AG04450 (cell line): ENCODE results near the gene SKA2. TPM values are rescaled to one million over a fixed set of nuclear protein-coding genes. Genes with fewer than 3 reads are reported as not detected.

Experiments
- CTCF ChIA-PET: fragments of 300-600, 350-600 bp; formaldehyde crosslinking; extraction: SDS; loops from one replicate; lab custom pipeline; 2022; ENCODE audit warnings: antibody characterized with exemption, inconsistent platforms; lab: Charles Lee
- POLR2A ChIA-PET: fragments of 350-600 bp; formaldehyde crosslinking; extraction: SDS; loops from one replicate; lab custom pipeline; 2021; ENCODE audit warnings: antibody characterized with exemption, inconsistent platforms; lab: Yijun Ruan, JAX
- DNase-seq: peaks from one replicate; pipeline ENCODE4 v3.0.0-alpha.2; 2011; ENCODE audit warnings: low read depth, low spot score
- H3K27ac ChIP-seq: one replicate; pipeline ENCODE4 v1.5.1; 2012; ENCODE audit warnings: low read depth, low read length, control low read depth
- H3K27me3 ChIP-seq: one replicate; pipeline ENCODE4 v1.6.0; 2012; ENCODE audit warnings: low read length; ENCODE audit not compliant: control insufficient read depth, insufficient read depth
- H3K4me3 ChIP-seq: 2 replicates; pipeline ENCODE4 v1.5.1; 2011; ENCODE audit warnings: mild to moderate bottlenecking, low read depth, low read length, control low read depth
- H3K9me3 ChIP-seq: 2 replicates; pipeline ENCODE4 v1.5.1; 2012; ENCODE audit warnings: low read length; ENCODE audit not compliant: control insufficient read depth, insufficient read depth
- polyA plus RNA-seq: library from polyadenylated mRNA; depleted of rRNA; stranded (reverse); fragments of >200 nt; gene quantifications from 2 replicates; pipeline ENCODE4 v1.2.3, GENCODE V29; 2011
- TF ChIP-seq, protein P1 (sequence below): IDR thresholded peaks from 2 replicates; pipeline ENCODE4 v1.5.1; 2011; ENCODE audit warnings: low read depth, low read length, control low read depth, inconsistent platforms

Gene SKA2
- polyA plus RNA-seq, 1 experiment = 45.4 TPM

DNA sequence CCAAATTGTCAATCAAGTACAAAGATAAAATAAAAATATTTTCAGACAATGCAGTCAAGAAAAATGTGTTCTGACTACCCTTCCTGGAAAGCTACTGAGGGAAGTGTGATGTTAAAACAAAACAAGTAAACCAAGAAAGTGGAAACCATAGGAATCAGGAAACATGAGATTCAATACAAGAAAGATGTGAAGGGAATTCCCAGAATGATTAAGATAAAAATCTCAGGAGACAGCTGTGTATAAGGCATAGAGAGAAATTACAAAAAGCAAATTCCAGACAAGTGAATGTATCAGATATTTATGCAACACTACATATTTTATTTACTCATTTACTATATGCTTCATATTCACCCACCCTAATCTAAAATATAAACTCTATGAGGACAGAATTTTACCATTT is 80.5 kb downstream of the SKA2 start:
- CTCF ChIA-PET = interaction anchor here (0.6 kb wide), 1 partner anchor 26 kb away, joined by 5 read pairs; no protein-coding TSS in a partner anchor
- TF ChIP-seq, protein P1, sequence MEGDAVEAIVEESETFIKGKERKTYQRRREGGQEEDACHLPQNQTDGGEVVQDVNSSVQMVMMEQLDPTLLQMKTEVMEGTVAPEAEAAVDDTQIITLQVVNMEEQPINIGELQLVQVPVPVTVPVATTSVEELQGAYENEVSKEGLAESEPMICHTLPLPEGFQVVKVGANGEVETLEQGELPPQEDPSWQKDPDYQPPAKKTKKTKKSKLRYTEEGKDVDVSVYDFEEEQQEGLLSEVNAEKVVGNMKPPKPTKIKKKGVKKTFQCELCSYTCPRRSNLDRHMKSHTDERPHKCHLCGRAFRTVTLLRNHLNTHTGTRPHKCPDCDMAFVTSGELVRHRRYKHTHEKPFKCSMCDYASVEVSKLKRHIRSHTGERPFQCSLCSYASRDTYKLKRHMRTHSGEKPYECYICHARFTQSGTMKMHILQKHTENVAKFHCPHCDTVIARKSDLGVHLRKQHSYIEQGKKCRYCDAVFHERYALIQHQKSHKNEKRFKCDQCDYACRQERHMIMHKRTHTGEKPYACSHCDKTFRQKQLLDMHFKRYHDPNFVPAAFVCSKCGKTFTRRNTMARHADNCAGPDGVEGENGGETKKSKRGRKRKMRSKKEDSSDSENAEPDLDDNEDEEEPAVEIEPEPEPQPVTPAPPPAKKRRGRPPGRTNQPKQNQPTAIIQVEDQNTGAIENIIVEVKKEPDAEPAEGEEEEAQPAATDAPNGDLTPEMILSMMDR = no peak
- no peaks in the 10 kb centered on the region for H3K27me3 ChIP-seq
- peak; percentile 4 for DNase-seq
- POLR2A ChIA-PET = interaction anchor here (0.6 kb wide), 1 partner anchor 18 kb away, joined by 3 read pairs; no protein-coding TSS in a partner anchor
- H3K9me3 ChIP-seq = no peaks in the 10 kb centered on the region
- H3K4me3 ChIP-seq = no peak overlapping the region
- no peak overlapping the region for H3K27ac ChIP-seq

DNA sequence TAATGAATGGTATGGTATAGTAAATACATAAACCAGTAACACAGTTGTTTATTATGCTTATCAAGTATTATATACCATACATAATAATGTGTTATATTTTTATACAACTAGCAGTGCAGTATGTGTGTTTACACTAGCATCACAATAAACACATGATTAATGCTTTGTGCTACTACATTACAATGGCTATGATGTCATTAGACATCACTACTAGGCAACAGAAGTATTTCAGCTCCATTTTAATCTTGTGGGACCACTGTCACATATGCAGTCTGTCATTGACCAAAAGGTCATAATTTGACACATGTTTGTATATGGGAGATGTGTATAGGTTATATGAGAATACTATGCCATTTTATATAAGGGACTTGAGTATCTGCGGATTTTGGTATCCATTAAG is 81.0 kb downstream of the SKA2 start:
- ChIA-PET CTCF (no interaction called here), POLR2A (no interaction called here)
- no peak overlapping the region for H3K27ac ChIP-seq
- DNase-seq = no peak
- TF ChIP-seq, protein P1 = no peak
- no peaks in the 10 kb centered on the region for H3K27me3 ChIP-seq
- no peak overlapping the region for H3K4me3 ChIP-seq
- H3K9me3 ChIP-seq = no peaks in the 10 kb centered on the region

DNA sequence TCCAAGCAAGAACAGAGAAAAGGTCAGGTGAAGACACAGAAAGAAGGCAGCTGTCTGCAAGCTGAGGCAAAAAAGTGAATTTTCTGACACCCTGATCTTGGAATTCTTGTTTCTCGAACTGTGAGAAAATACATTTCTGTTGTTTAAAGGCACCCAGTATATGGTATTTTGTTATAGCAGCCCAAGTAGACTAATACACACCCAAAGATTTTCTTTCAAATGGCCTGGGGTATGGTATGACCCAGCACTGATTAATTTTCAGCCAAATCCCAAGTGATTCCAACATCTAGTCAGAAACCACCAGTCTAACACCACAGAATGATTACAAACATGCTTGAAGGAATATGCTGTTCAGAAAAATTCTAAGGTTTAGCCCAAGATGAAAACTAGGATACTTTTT is 85.1 kb downstream of the SKA2 start:
- ChIA-PET CTCF (no interaction called here), POLR2A (no interaction called here)
- TF ChIP-seq, protein P1 = no peak
- Histone ChIP-seq H3K27me3 (no peaks in the 10 kb centered on the region), H3K9me3 (no peaks in the 10 kb centered on the region), H3K4me3 (no peak overlapping the region), H3K27ac (no peak overlapping the region)
- no peak for DNase-seq

DNA sequence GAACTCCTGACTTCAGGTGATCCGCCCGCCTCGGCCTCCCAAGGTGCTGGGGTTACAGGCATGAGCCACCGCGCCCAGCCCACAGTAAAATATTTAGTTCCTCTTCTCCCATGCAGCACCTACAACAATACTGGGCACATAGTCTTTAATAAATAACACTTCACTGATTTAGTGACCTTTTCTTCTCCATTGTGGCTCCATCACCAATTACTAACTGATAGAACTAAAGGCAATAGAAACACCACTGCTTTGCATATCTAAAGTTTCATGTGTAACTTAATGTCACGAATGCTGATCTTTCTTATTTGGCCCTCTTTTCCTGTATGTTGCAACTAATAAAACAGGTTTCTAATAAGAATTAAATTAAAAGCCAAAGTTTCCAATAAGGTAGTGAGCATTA is 87.2 kb downstream of the SKA2 start:
- Histone ChIP-seq H3K27ac (no peak overlapping the region), H3K9me3 (no peaks in the 10 kb centered on the region), H3K4me3 (no peak overlapping the region), H3K27me3 (no peaks in the 10 kb centered on the region)
- no peak for DNase-seq
- TF ChIP-seq, protein P1 = no peak
- ChIA-PET POLR2A (no interaction called here), CTCF (no interaction called here)

DNA sequence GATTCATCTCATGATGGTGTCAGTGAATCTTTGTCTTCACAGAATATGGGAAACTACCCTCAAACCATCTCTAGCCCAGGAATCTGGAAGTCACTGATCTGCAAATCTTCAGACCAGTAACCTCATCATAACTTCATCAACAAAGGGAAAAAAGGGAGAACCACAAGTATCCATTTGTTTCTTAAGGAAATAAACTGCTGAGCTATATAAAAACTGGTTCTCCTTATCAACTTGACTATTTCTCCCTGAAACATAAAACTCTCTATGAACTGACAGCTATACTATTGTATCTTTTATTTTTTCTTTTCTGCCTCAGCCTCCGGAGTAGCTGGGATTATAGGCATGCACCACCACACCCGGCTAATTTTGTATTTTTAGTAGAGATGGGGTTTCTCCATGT is 87.6 kb downstream of the SKA2 start:
- no peak overlapping the region for H3K27ac ChIP-seq
- ChIA-PET CTCF (no interaction called here), POLR2A (no interaction called here)

More for the DNA sequence above, 87.6 kb downstream of the SKA2 start:
- Histone ChIP-seq H3K9me3 (no peaks in the 10 kb centered on the region), H3K4me3 (no peak overlapping the region), H3K27me3 (no peaks in the 10 kb centered on the region)
- DNase-seq = no peak
- TF ChIP-seq, protein P1 = no peak
